CD4-positive, CD25-positive, alpha-beta regulatory T cell (primary cell): ENCODE results near the gene GALNT2. TPM values are rescaled to one million over a fixed set of nuclear protein-coding genes. Genes with fewer than 3 reads are reported as not detected.

ENCODE experiments used
- ATAC-seq, 2 donors: fragments of 150-1000 bp; cut with Tn5 transposase; one replicate each; pipeline ENCODE4 v1.10.0; 2021; ENCODE audit warnings: low read depth in 2 of 2, moderate number of reproducible peaks in 2 of 2, moderate library complexity in 1 of 2
- DNase-seq, 3 donors: peaks; one replicate each; pipeline versions ENCODE4 v3.0.0 to v3.0.0-alpha.2; 2012 to 2022; ENCODE audit warnings: mixed read lengths in 1 of 3
- H3K27ac ChIP-seq: one replicate; pipeline ENCODE4 v1.7.0; 2013; ENCODE audit warnings: mild to moderate bottlenecking, low read length; ENCODE audit not compliant: insufficient read depth, poor library complexity, severe bottlenecking
- H3K27me3 ChIP-seq: one replicate; pipeline ENCODE4 v1.7.0; 2013; ENCODE audit warnings: low read length; ENCODE audit not compliant: control insufficient read depth, insufficient read depth
- H3K36me3 ChIP-seq: one replicate; pipeline ENCODE4 v1.7.0; 2013; ENCODE audit warnings: mild to moderate bottlenecking, low read length, moderate library complexity; ENCODE audit not compliant: control insufficient read depth, insufficient read depth
- H3K4me1 ChIP-seq: 2 replicates; pipeline ENCODE4 v1.7.0; 2013; ENCODE audit warnings: mild to moderate bottlenecking, low read length; ENCODE audit not compliant: insufficient read depth, control insufficient read depth, poor library complexity, severe bottlenecking
- H3K4me3 ChIP-seq: one replicate; pipeline ENCODE4 v1.7.0; 2013; ENCODE audit warnings: low read depth, mild to moderate bottlenecking, low read length, moderate library complexity
- H3K9me3 ChIP-seq, 2 experiments: 1 replicate in 1 of 2; 2 replicates in 1 of 2; pipeline ENCODE4 v1.7.0; 2013; ENCODE audit warnings: low read length in 2 of 2, mild to moderate bottlenecking in 1 of 2, moderate library complexity in 1 of 2; ENCODE audit not compliant: control insufficient read depth in 2 of 2
- H3K27ac Mint-ChIP-seq, 3 donors: one replicate each; pipeline ENCODE4 v1.8.0; 2020 to 2022; ENCODE audit warnings: mild to moderate bottlenecking in 3 of 3, mixed read lengths in 3 of 3, moderate library complexity in 2 of 3
- H3K27me3 Mint-ChIP-seq: one replicate; pipeline ENCODE4 v1.8.0; 2022; ENCODE audit warnings: mild to moderate bottlenecking, mixed read lengths
- H3K36me3 Mint-ChIP-seq: one replicate; pipeline ENCODE4 v1.8.0; 2020; ENCODE audit warnings: mixed read lengths
- H3K4me1 Mint-ChIP-seq, 4 donors: one replicate each; pipeline ENCODE4 v1.8.0; 2020 to 2022; ENCODE audit warnings: mixed read lengths in 4 of 4, mild to moderate bottlenecking in 1 of 4
- H3K4me3 Mint-ChIP-seq, 4 donors: one replicate each; pipeline ENCODE4 v1.8.0; 2020 to 2022; ENCODE audit warnings: mild to moderate bottlenecking in 4 of 4, mixed read lengths in 4 of 4, moderate library complexity in 3 of 4
- H3K9me3 Mint-ChIP-seq, 7 donors: one replicate each; pipeline ENCODE4 v1.8.0; 2020 to 2022; ENCODE audit warnings: mixed read lengths in 7 of 7, mild to moderate bottlenecking in 3 of 7, moderate library complexity in 2 of 7
- polyA plus RNA-seq, 4 donors: library from polyadenylated mRNA; unstranded; fragments of 300-500 nt; fragmentation: Illumina TruSeq; gene quantifications; one replicate each; pipeline ENCODE4 v1.2.3, GENCODE V29; 2021
- total RNA-seq: library from RNA; stranded (reverse); gene quantifications from one replicate; pipeline ENCODE4 v1.2.3, GENCODE V29; 2022

Gene GALNT2
- total and polyA plus RNA-seq, 5 donors from 2014 or later = 10.9 to 15.8 (median 13.1) TPM

DNA sequence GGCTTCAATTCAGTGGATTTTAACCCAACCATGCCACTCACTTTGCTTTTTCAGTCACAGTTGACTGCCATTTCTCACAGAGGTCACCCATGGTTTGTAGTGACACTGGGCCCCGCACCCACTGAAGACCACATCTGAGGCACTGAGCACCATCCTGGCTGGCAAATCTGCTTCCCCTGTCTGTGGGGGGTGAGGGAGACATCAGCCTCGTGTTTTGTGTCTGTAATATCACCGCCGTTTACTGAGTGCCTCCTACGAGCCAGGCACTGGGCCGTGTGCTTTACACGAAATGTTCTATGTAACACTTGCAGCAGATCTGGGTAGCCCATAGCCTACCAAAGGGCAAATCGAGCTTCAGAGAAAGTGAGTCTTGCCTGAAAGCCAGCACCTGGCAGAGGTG, 197.3 kb downstream of the GALNT2 start:
- DNase-seq (no peak), ATAC-seq (no peak)
- Histone ChIP-seq H3K9me3 (no peaks in the 10 kb centered on the region), H3K4me1 (no peaks in the 10 kb centered on the region), H3K27ac (no peak overlapping the region), H3K4me3 (no peak overlapping the region), H3K36me3 (peaks cover 29% of the 10 kb centered on the region), H3K27me3 (no peaks in the 10 kb centered on the region)
- H3K9me3 Mint-ChIP-seq = peaks cover 0 to 2% (median 0%) of the 10 kb centered on the region in 7 donors
- H3K27me3 Mint-ChIP-seq = no peaks in the 10 kb centered on the region
- H3K4me3 Mint-ChIP-seq = no peak overlapping the region
- H3K27ac Mint-ChIP-seq = no peak overlapping the region
- peaks cover 49% of the 10 kb centered on the region for H3K36me3 Mint-ChIP-seq
- H3K4me1 Mint-ChIP-seq = peaks cover 0 to 4% (median 2%) of the 10 kb centered on the region in 4 donors

DNA sequence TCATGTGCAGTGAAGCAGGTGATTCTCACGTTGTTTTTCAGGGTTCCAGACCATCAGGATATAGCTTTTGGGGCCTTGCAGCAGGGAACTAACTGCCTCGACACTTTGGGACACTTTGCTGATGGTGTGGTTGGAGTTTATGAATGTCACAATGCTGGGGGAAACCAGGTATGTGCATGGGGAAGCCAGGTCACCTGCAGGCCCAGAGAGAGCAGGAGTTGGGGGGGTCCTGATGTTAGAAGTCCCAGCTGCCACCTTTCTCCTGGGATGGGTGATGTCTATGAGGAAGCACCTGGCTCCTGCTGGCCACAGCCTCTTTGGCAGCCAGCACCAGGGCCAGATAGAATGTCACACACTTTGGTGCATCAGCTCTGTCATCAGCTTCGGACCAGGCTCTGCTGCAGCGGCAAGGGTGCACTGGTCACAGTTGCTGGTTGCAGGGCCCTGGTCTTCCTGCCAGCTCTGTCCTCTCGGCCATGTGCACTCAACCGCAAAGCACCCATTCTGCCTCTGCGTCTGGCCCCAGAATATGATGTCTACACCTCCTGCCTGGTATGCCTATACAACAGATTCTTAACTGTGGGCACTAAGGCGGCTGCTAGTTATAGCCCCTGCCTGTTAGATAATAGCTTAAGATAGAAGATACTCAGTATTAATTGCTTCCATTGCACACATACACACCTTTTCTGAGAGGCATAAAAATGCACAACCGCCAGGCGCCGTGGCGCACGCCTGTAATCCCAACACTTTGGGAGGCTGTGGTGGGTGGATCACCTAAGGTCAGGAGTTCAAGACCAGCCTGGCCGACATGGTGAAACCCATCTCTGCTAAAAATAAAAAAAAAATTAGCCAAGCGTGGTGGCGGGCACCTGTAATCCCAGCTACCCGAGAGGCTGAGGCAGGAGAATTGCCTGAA, 198.4 kb downstream of the GALNT2 start:
- DNase-seq = no peak
- H3K36me3 Mint-ChIP-seq = peaks cover 44% of the 10 kb centered on the region
- peaks cover 29% of the 10 kb centered on the region for H3K36me3 ChIP-seq

DNA sequence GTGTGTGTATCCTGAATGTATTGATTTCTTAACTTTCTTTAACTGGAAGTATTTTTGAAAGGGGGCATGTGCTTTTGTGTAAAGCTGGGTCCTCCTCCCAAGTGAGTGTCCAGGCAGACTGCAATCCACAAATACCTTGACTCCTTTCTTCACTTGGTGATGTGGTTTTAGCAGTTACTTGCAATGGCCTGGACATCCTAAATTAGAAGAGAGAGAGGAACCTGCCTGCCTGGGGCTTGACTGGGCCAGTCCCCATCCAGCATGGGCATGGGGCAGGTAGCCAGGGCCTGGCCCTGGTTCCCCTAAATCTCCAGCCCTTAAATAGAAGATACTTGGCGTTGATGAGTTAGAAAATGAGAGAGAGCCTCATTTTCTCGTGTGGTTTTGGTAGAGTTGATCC, 199.4 kb downstream of the GALNT2 start:
- no peak overlapping the region for H3K4me3 Mint-ChIP-seq
- H3K27ac ChIP-seq = no peak overlapping the region
- peaks cover 12% of the 10 kb centered on the region for H3K4me1 ChIP-seq
- H3K4me3 ChIP-seq = no peak overlapping the region
- peak overlapping the region in 2 of 3 donors; percentile 18 to 50 for H3K27ac Mint-ChIP-seq
- no peak for ATAC-seq
- peaks cover 6 to 16% (median 13%) of the 10 kb centered on the region in 4 donors for H3K4me1 Mint-ChIP-seq
- H3K27me3 Mint-ChIP-seq = no peaks in the 10 kb centered on the region
- peaks cover 48% of the 10 kb centered on the region for H3K36me3 Mint-ChIP-seq
- no peaks in the 10 kb centered on the region for H3K9me3 Mint-ChIP-seq
- DNase-seq = no peak
- no peaks in the 10 kb centered on the region for H3K27me3 ChIP-seq
- no peaks in the 10 kb centered on the region for H3K9me3 ChIP-seq
- H3K36me3 ChIP-seq = peaks cover 29% of the 10 kb centered on the region

More for the DNA sequence above, 198.4 kb downstream of the GALNT2 start:
- no peak overlapping the region for H3K4me3 ChIP-seq
- no peak overlapping the region for H3K27ac Mint-ChIP-seq
- ATAC-seq = no peak
- H3K27me3 ChIP-seq = no peaks in the 10 kb centered on the region
- peaks cover 3 to 7% (median 5%) of the 10 kb centered on the region in 4 donors for H3K4me1 Mint-ChIP-seq
- peaks cover 5% of the 10 kb centered on the region for H3K4me1 ChIP-seq
- H3K4me3 Mint-ChIP-seq = no peak overlapping the region
- no peaks in the 10 kb centered on the region for H3K9me3 ChIP-seq
- H3K9me3 Mint-ChIP-seq = no peaks in the 10 kb centered on the region
- no peaks in the 10 kb centered on the region for H3K27me3 Mint-ChIP-seq
- no peak overlapping the region for H3K27ac ChIP-seq

DNA sequence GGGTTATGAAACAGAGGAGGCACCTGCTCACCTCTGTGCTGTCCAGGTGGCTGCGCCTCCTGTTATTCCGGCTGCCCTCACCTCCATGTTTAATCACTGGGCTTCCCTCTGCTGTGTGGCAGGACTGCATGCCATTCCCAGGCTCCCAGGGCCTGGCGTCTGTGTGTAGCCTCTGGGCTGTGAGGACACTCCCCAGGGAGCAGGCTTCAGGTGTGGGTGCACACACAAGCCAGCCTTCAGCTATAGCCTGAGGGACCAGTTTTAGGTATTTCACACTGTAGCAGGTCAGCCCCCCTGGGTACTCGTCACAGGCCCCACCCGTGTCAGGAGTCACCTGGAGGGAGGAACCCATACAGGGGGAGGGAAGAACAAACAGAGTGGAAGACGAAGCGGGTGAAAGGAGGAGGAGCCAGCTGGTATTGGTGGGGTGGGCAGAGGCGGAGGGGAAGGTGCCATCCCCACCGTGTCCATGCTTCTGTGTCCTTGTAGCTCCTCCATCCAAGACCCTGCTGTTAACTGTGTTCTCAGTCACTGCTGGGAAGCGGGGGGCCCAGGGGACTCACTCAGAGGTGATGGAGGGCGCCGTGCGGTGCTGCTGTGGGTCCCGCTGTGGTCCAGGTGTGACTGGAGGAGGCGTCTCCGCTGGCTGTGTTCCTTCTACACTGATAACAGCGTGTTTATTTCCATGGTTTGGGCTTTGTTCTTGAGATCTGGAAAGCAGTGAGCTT, 200.5 kb downstream of the GALNT2 start:
- peaks cover 6 to 26% (median 13%) of the 10 kb centered on the region in 4 donors for H3K4me1 Mint-ChIP-seq
- H3K36me3 ChIP-seq = peaks cover 29% of the 10 kb centered on the region
- H3K27me3 Mint-ChIP-seq = no peaks in the 10 kb centered on the region
- no peaks in the 10 kb centered on the region for H3K27me3 ChIP-seq
- DNase-seq = no peak
- ATAC-seq = no peak
- peaks cover 12% of the 10 kb centered on the region for H3K4me1 ChIP-seq
- no peak overlapping the region for H3K4me3 Mint-ChIP-seq
- H3K9me3 ChIP-seq = no peaks in the 10 kb centered on the region
- no peak overlapping the region for H3K4me3 ChIP-seq
- peaks cover 42% of the 10 kb centered on the region for H3K36me3 Mint-ChIP-seq
- no peaks in the 10 kb centered on the region for H3K9me3 Mint-ChIP-seq
- H3K27ac ChIP-seq = no peak overlapping the region
- peak overlapping the region in 1 of 3 donors; percentile 38 for H3K27ac Mint-ChIP-seq

DNA sequence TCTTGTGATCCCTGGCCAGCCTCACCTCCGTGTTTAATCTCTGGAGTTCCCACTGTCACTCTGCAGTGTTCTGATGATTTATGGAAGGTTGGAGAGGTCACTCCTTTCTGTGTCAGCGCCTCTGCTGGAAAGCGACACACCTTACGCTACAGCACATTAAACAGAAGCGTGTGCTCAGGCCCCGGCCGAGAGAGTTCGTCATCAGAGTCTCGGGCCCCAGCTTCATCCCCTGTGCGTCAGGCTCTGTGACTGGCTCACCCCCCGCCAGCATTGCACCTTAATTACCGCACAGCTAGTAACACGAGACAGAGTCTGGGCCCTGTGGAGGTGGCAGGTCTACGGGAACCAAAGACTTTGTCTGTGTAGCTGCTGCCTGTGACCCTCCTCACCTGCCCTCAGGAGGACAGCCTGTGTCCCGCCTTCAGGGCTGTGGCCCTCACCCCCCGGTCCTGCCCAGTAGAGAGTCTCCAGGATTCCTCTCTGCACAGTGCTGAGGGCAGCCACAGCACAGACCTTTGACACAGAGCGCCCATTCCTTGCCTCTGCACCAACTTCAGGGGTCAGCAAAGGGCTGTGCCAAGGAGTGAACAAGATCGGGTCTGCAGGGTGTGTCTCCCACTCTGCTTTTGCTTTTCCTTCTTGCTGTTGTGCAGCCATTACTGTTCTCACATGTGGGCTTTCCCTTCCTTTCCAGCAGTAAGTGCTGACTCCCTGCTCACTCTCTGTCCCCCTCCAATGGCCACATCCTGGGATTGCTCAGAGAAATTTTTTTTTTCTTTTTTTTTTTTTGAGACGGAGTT, 201.5 kb downstream of the GALNT2 start:
- no peak for ATAC-seq
- Histone ChIP-seq H3K4me1 (peaks cover 15% of the 10 kb centered on the region), H3K36me3 (peaks cover 18% of the 10 kb centered on the region), H3K27me3 (no peaks in the 10 kb centered on the region), H3K4me3 (no peak overlapping the region), H3K27ac (no peak overlapping the region), H3K9me3 (no peaks in the 10 kb centered on the region)
- Mint-ChIP-seq H3K27ac (no peak overlapping the region), H3K9me3 (no peaks in the 10 kb centered on the region), H3K36me3 (peaks cover 38% of the 10 kb centered on the region), H3K4me1 (peaks cover 14 to 36% (median 17%) of the 10 kb centered on the region in 4 donors), H3K27me3 (no peaks in the 10 kb centered on the region), H3K4me3 (no peak overlapping the region)
- DNase-seq = peak in 1 of 3 donors; percentile 27

DNA sequence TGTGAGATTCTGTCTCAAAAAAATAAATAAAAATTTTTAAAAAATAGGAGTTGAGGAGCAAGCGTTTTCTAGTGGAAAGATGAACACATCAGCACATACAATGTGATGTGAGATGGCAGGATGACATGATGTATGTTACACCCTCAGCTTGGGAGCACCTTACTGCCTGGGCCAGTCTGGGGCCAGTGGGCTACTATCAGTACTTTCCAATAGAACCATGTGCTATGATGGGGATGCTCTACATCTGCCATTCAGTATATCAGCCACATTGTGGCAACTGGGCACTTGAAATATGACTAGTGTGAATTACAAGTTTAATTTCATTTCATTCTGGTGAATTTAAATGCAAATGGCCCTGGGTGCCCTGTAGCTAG, 203.1 kb downstream of the GALNT2 start:
- Histone ChIP-seq H3K36me3 (peaks cover 9% of the 10 kb centered on the region), H3K4me1 (peaks cover 20% of the 10 kb centered on the region), H3K27me3 (no peaks in the 10 kb centered on the region), H3K27ac (peak overlapping the region; percentile 44), H3K9me3 (no peaks in the 10 kb centered on the region), H3K4me3 (peak overlapping the region; percentile 32)
- ATAC-seq (no peak), DNase-seq (no peak)
- Mint-ChIP-seq H3K4me1 (peaks cover 15 to 45% (median 23%) of the 10 kb centered on the region in 4 donors), H3K36me3 (peaks cover 23% of the 10 kb centered on the region), H3K4me3 (peak overlapping the region in 3 of 4 donors; percentile 42 to 67 (median 64)), H3K9me3 (no peaks in the 10 kb centered on the region), H3K27me3 (no peaks in the 10 kb centered on the region), H3K27ac (peak overlapping the region; percentile 23 to 89 (median 49))

DNA sequence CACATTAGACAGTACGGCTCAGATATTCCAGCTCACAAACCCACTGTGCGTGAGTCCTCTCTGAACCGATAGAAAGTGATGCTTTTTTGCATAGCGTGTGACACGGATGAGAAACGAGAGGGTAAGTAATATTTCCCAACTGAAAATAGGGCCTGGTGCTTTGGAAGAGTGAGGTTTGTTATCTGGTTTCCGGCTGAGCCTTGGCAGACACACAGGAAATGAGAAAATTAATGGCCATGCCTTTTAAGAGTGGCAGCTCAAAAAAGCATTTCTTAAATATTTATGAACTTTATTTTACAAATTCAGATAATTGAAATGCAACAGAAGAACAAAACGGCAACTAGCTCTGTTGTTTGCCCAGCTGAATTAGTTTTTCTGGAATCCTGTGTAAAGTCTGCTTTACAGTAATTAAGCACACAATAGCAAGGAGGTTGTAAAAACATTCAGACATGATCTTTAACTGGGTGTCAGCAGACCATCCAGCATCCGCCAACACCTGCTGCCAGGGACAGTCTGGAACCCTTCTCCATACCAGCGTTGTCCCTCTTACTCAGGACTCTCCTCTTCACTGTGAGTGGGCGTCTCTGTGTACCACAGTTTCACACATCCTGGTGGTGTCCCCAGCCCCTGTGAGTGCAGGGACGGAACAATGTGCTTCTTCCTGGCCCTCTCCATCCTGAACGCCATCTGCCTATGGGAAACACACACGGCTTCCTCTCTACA, 203.7 kb downstream of the GALNT2 start:
- Histone ChIP-seq H3K4me3 (peak overlapping the region; percentile 32), H3K9me3 (no peaks in the 10 kb centered on the region), H3K27ac (peak overlapping the region; percentile 44), H3K36me3 (peaks cover 7% of the 10 kb centered on the region), H3K27me3 (no peaks in the 10 kb centered on the region), H3K4me1 (peaks cover 20% of the 10 kb centered on the region)
- Mint-ChIP-seq H3K27ac (peak overlapping the region; percentile 23 to 89 (median 49)), H3K36me3 (peaks cover 18% of the 10 kb centered on the region), H3K4me3 (peak overlapping the region in 3 of 4 donors; percentile 42 to 67 (median 64)), H3K27me3 (no peaks in the 10 kb centered on the region), H3K4me1 (peaks cover 12 to 45% (median 23%) of the 10 kb centered on the region in 4 donors), H3K9me3 (no peaks in the 10 kb centered on the region)
- DNase-seq (peak in 1 of 3 donors; percentile 53), ATAC-seq (peak in 1 of 2 donors; percentile 36)
